NCI-H446 (cell line): Measurements from ENCODE around the gene TMEM53.
"Not testable (repeated sequence)": the region's sequence is repeated elsewhere in the genome, so short reads cannot be mapped to it uniquely, and the experiment has no call there.

Source experiments
- DNase-seq, 2 experiments: peaks; one replicate each; lab custom pipeline; 2025; lab: John Stamatoyannopoulos, UW

Gene TMEM53

DNA sequence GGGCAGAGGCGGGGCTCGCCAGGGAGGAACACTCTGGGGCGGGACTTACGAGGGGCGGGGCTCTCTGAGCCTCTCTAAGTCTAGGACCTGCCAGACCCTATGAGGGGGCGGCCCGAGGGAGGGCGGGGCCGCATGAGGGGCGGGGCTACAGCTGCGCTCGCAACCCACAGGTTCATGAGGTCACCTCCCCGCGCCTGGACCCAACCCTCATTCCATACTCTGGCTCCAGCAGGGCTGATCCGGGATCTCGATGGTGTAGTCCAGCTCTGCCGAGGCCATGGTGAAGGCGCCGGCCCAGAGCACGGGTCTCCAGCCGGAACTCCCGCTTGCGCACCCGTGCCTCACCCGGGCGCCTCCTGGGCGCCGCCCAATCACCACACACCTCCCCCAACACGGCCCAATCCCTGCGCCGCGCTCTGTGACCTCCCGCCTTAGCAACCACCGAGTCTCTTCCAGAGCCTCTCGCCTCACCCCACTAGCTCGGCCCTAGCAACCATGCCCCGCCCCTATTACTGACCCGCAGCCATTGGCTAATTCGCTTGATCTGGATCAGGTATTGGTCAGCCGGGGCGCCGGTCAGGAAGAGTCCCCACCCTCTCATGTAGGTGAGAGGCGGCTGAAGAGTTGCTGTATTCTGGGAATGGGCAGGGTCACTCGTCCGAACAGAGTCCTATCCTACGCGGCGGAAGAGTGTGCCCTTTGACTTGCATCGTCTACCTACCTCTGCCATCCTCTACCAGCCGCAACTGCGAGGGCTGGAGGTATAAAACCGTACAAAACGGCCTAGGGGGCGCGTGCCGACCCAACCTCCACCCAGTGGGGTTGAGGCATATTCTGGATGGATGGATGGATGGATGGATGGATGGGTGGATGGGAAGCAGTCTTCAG, at the start of gene TMEM53, which contains the start of gene ARMH1:
TMEM53 (minus strand) TSS at position 369 of the 888 bp plus-strand sequence; CDS start at position 279, 90 bp downstream.
ARMH1 (plus strand) TSS at position 602 of the 888 bp plus-strand sequence. CDS start 14,984 bp downstream, outside the sequence.
- DNase-seq: peak; percentile 98 to 99

- DNase-seq: no peak
Observed at GRCh38 chr1:44723496-44724295, 49.4 kb upstream of the TMEM53 start.

GRCh38 chr1:44723064-44723463, 48.8 kb upstream of the TMEM53 start:
- no peak for DNase-seq

- DNase-seq: peak; percentile 14 to 71
Observed at GRCh38 chr1:44721485-44722361, 47.4 kb upstream of the TMEM53 start.

GRCh38 chr1:44720281-44720680, 46.0 kb upstream of the TMEM53 start:
- no peak for DNase-seq

GRCh38 chr1:44719318-44719717, 45.0 kb upstream of the TMEM53 start:
- DNase-seq: no peak

GRCh38 chr1:44718091-44718490, 43.8 kb upstream of the TMEM53 start:
- no peak for DNase-seq

DNA sequence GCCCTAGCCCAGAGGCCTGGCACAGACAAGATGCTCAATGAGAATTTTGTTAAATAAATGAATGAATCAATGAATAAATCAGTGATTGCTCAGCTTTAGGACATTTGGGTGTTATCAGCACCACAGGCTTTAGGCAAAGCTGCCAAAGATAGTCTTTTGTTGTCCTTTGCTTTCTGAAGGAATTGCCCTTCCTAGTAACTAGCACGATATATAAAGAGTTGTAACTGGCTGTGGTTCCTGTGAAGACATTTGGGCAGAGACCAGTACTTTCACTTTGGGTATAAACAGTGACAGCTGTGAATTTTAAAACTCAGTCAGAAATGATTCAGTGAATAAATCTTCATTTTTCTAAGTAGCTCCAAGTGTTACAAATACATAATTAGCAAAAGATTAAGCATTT, 43.4 kb upstream of the TMEM53 start:
- no peak for DNase-seq

- no peak for DNase-seq
Observed at GRCh38 chr1:44717156-44717555, 42.9 kb upstream of the TMEM53 start.

DNA sequence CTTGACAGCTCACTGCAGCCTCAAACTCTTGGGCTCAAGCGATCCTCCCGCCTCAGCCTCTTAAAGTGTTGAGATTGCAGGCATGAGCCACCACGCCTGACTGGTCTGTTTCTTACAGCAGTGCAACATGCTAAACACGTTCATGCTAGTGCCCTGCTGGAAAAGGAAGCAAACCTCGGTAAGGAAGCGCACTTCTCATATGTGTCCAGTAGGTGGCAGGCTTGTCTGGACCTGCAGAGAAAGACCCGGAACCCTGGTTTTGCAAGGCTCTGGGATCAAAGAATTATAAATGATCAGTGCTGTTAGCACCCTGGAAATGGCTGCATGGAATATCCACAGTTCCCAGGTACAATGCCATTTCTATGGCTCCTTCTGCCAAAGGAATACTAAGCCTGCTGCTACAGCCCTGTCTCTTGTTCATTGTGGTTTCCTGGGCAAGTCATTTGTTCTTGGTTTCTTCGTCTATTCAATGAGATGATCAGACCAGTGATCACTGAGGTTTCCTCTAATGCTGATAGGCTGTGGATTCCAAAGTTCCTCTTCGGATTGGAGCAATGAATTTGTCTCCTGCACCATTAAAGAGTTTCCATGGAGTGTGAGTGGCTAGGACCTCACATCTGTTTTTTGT, 40.8 kb upstream of the TMEM53 start:
- peak; percentile 46 to 86 for DNase-seq

DNA sequence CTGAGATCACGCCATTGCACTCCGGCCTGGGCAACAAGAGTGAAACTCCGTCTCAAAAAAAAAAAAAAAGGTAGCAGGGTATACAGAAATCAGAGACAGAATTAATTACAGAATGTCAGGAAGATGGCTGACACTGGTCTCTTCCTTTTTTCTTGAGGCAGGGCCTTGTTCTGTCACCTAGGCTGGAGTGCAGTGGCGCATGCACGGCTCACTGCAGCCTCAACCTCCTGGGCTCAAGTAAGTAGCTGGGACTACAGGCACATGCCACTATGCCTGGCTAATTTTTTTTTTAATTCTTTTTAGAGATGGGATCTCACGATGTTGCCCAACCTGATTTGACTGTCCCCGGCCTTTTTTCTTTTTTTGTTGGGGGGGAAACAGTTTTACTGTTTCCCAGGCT, 40.3 kb upstream of the TMEM53 start:
- DNase-seq: no peak

- DNase-seq: no peak
Observed at GRCh38 chr1:44713321-44713781, 39.1 kb upstream of the TMEM53 start.

- DNase-seq: peak in 1 of 2 experiments; percentile 59
Observed at GRCh38 chr1:44707959-44708831, 33.9 kb upstream of the TMEM53 start.

- DNase-seq: no peak
Observed at GRCh38 chr1:44707112-44707881, 33.0 kb upstream of the TMEM53 start.

GRCh38 chr1:44705938-44706337, 31.7 kb upstream of the TMEM53 start:
- DNase-seq: no peak

DNA sequence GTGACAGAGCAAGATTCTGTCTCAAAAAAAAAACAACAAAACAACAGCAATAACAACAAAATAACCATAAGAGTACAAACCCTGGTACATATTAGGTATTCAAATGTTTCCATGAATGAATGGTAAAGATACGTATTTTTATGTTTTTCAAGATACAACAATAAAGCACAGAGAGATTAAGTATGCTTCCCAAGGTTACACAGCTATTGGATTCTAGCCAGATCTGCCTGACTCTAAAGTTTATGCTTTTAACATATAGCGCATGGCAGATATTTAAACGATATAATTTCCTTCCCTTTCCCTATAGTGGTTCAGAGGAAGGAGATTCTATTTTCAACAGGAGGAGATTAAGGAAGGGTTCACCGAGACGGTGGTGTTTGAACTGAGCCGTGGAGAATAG, 31.2 kb upstream of the TMEM53 start:
- no peak for DNase-seq

- DNase-seq: no peak
Observed at GRCh38 chr1:44701141-44701573, 26.9 kb upstream of the TMEM53 start.

GRCh38 chr1:44700573-44700972, 26.3 kb upstream of the TMEM53 start:
- no peak for DNase-seq

GRCh38 chr1:44699375-44699774, 25.1 kb upstream of the TMEM53 start:
- not testable (repeated sequence) for DNase-seq
